CD14-positive monocyte (primary cell): ENCODE results near the gene SLC4A1. TPM values are rescaled to one million over a fixed set of nuclear protein-coding genes. Genes with fewer than 3 reads are reported as not detected.
A peak's percentile ranks its signal among the peaks of the same experiment; 100 is the strongest.

Experiments used
- DNase-seq, 3 donors: peaks; one replicate each; pipeline ENCODE4 v3.0.0-alpha.2; 2011 to 2022
- H2AFZ ChIP-seq: 2 replicates; pipeline ENCODE4 v1.6.0; 2012; ENCODE audit warnings: mild to moderate bottlenecking, low read depth, low read length, inconsistent platforms; ENCODE audit not compliant: insufficient read depth, poor library complexity, severe bottlenecking
- H3K27ac ChIP-seq, 2 donors: 1 replicate in 1 of 2; 2 replicates in 1 of 2; pipeline ENCODE4 v1.5.1; 2012 to 2013; ENCODE audit warnings: low read length in 2 of 2, control low read depth in 1 of 2, inconsistent platforms in 1 of 2, low read depth in 1 of 2, mild to moderate bottlenecking in 1 of 2
- H3K27me3 ChIP-seq, 2 donors: one replicate each; pipeline versions ENCODE4 v1.6.0 to v1.6.1; 2011 to 2013; ENCODE audit warnings: low read length in 2 of 2; ENCODE audit not compliant: control insufficient read depth in 2 of 2, insufficient read depth in 2 of 2
- H3K36me3 ChIP-seq, 2 donors: replicated peaks in 1 of 2; 1 replicate in 1 of 2; 2 replicates in 1 of 2; pipeline versions ENCODE4 v1.5.1 to v1.6.1; 2012 to 2013; ENCODE audit warnings: low read length in 2 of 2, control low read depth in 1 of 2, inconsistent platforms in 1 of 2, mild to moderate bottlenecking in 1 of 2; ENCODE audit not compliant: insufficient read depth in 2 of 2, control insufficient read depth in 1 of 2
- H3K4me1 ChIP-seq, 2 donors: 1 replicate in 1 of 2; 2 replicates in 1 of 2; pipeline versions ENCODE4 v1.5.1 to v1.6.1; 2012 to 2013; ENCODE audit warnings: low read length in 2 of 2, control low read depth in 1 of 2, inconsistent platforms in 1 of 2, mild to moderate bottlenecking in 1 of 2, moderate library complexity in 1 of 2; ENCODE audit not compliant: insufficient read depth in 2 of 2, control insufficient read depth in 1 of 2
- H3K4me2 ChIP-seq: replicated peaks from 2 replicates; pipeline ENCODE3; 2012; ENCODE audit warnings: low read length, moderate library complexity, mild to moderate bottlenecking; ENCODE audit not compliant: poor library complexity, severe bottlenecking; ENCODE audit errors: extremely low read depth
- H3K4me3 ChIP-seq, 3 experiments: fragments of 200-600 bp in 1 of 3; sonication (generic) in 1 of 3; replicated peaks in 1 of 3; 1 replicate in 2 of 3; 2 replicates in 1 of 3; pipeline ENCODE4 v1.5.1; 2011 to 2013; ENCODE audit warnings: low read length in 3 of 3, mild to moderate bottlenecking in 3 of 3, control low read depth in 2 of 3, low read depth in 2 of 3, inconsistent platforms in 1 of 3, moderate library complexity in 1 of 3
- H3K79me2 ChIP-seq: 2 replicates; pipeline ENCODE4 v1.6.0; 2012; ENCODE audit warnings: mild to moderate bottlenecking, control low read depth, inconsistent platforms, low read length, moderate library complexity; ENCODE audit not compliant: insufficient read depth
- H3K9ac ChIP-seq: 2 replicates; pipeline ENCODE4 v1.6.0; 2017; ENCODE audit warnings: low read length, mild to moderate bottlenecking; ENCODE audit not compliant: insufficient read depth, poor library complexity, severe bottlenecking
- H3K9me3 ChIP-seq, 2 donors: replicated peaks in 1 of 2; 1 replicate in 1 of 2; 2 replicates in 1 of 2; pipeline versions ENCODE4 v1.5.1 to v1.6.1; 2012 to 2013; ENCODE audit warnings: low read length in 2 of 2, control low read depth in 1 of 2; ENCODE audit not compliant: control insufficient read depth in 1 of 2, insufficient read depth in 1 of 2
- H4K20me1 ChIP-seq: 2 replicates; pipeline ENCODE4 v1.6.0; 2012; ENCODE audit warnings: mild to moderate bottlenecking, low read length, control low read depth, moderate library complexity; ENCODE audit not compliant: insufficient read depth
- H3K27ac Mint-ChIP-seq, 7 donors: one replicate each; pipeline ENCODE4 v1.8.0; 2020; ENCODE audit warnings: mild to moderate bottlenecking in 7 of 7, mixed read lengths in 7 of 7, moderate library complexity in 6 of 7, inconsistent platforms in 2 of 7
- H3K27me3 Mint-ChIP-seq, 3 donors: one replicate each; pipeline ENCODE4 v1.8.0; 2021 to 2022; ENCODE audit warnings: low read depth in 3 of 3, mild to moderate bottlenecking in 3 of 3, mixed read lengths in 3 of 3, moderate library complexity in 3 of 3, inconsistent platforms in 1 of 3
- H3K36me3 Mint-ChIP-seq, 2 donors: one replicate each; pipeline ENCODE4 v1.8.0; 2020; ENCODE audit warnings: mixed read lengths in 2 of 2, inconsistent platforms in 1 of 2, mild to moderate bottlenecking in 1 of 2
- H3K4me1 Mint-ChIP-seq: one replicate; pipeline ENCODE4 v1.8.0; 2020; ENCODE audit warnings: mild to moderate bottlenecking, mixed read lengths
- H3K4me3 Mint-ChIP-seq, 2 donors: one replicate each; pipeline ENCODE4 v1.8.0; 2020; ENCODE audit warnings: mild to moderate bottlenecking in 2 of 2, mixed read lengths in 2 of 2, moderate library complexity in 1 of 2
- H3K9me3 Mint-ChIP-seq, 7 donors: one replicate each; pipeline ENCODE4 v1.8.0; 2020 to 2022; ENCODE audit warnings: mixed read lengths in 7 of 7, mild to moderate bottlenecking in 6 of 7, moderate library complexity in 6 of 7, inconsistent platforms in 2 of 7
- WGBS: methylation state at CpG from one replicate; pipeline ENCODE4 v1.1.5; 2013; ENCODE audit warnings: missing lambda C conversion rate; ENCODE audit not compliant: insufficient coverage; 5-methylcytosine and 5-hydroxymethylcytosine counted together
- intact Hi-C, 2 donors: fragments of 100-400 bp; cut with micrococcal nuclease; formaldehyde crosslinking; loops; one replicate each; pipeline versions ENCODE4 v1.15.0 to v1.15.1; 2023
- polyA plus RNA-seq, 3 donors: library from polyadenylated mRNA; depleted of rRNA in 1 of 3; unstranded in 2 of 3; stranded (reverse) in 1 of 3; fragments of 300-500 nt in 2 of 3; fragments of >200 nt in 1 of 3; fragmentation: Illumina TruSeq in 2 of 3; gene quantifications; 1 replicate in 2 of 3; 2 replicates in 1 of 3; pipeline ENCODE4 v1.2.3, GENCODE V29; 2012 to 2021
- TF ChIP-seq, protein P1 (sequence below): fragments of 200-600 bp; IDR thresholded peaks from one replicate; pipeline ENCODE4 v1.8.0; 2022; ENCODE audit warnings: antibody characterized with exemption, mild to moderate bottlenecking

Gene SLC4A1
- polyA plus RNA-seq, 3 donors, result 0.04 TPM; not detected in 2

DNA sequence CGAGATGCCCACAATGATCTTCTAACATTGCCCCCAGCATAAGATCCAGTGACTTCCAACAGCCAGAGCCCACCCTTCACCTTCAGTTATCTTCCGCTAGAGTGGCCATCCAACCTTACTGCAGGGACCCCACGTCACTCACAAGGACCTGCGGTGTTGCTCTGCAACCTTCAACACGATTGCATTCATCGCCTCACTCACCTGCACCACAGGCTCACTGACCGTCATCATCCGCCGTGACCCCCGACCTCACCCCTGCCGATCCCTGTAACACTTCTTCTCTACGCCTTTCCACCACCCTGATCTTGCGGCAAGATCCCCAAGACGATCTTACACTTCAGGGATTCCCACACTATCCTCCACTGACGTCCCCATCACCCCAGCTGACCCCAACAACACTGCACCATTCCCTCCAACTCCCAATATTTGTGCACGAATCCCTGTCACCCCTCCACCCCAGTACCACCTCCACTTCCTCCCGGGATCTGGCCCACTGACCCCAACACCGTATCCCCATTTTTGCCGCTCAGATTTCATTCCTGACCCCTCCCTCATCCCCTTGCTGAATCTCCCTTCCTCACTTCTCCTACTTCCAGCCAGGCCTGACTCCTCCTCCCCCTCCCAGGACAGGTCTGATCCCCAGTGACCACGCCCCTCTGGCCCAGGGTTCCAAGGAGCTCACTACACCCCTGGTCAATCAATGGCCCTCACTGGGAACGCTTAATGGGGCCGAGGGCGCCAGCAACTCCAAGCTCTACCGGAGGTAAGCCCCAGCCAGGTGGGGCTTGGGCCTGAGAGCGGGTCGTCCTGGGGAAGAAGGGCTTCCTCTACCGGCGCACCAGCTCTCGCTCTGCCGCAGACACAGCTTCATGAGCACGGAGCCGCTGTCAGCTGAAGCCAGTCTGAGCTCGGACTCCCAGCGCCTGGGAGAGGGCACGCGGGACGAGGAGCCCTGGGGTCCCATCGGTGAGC, 48.1 kb upstream of the SLC4A1 start:
- Mint-ChIP-seq H3K27me3 (peaks cover 53 to 63% (median 56%) of the 10 kb centered on the region in 3 donors), H3K9me3 (peaks cover 3 to 20% (median 14%) of the 10 kb centered on the region in 7 donors), H3K4me1 (peaks cover 14% of the 10 kb centered on the region), H3K36me3 (peaks cover 26 to 33% of the 10 kb centered on the region in 2 donors), H3K27ac (peak overlapping the region in 2 of 7 donors; percentile 8 to 32), H3K4me3 (peak overlapping the region; percentile 44 to 68)
- 13% methylated on average over 37 of the region's 38 CpGs for WGBS
- intact Hi-C loops, result loop anchor here in 1 of 2 donors (5.0 kb wide), 1 partner anchor 36 kb away; no protein-coding TSS in a partner anchor
- Histone ChIP-seq H2AFZ (no peak overlapping the region), H3K9ac (no peak overlapping the region), H3K36me3 (peaks cover 15 to 19% of the 10 kb centered on the region in 2 donors), H3K4me2 (peak overlapping the region; percentile 32), H3K27me3 (peaks cover 29 to 56% of the 10 kb centered on the region in 2 donors), H3K27ac (no peak overlapping the region), H3K79me2 (no peaks in the 10 kb centered on the region), H3K4me1 (peaks cover 5 to 14% of the 10 kb centered on the region in 2 donors), H3K4me3 (no peak overlapping the region), H3K9me3 (peaks cover 4 to 19% of the 10 kb centered on the region in 2 donors), H4K20me1 (no peaks in the 10 kb centered on the region)
- no peak for DNase-seq
- TF ChIP-seq, protein P1, sequence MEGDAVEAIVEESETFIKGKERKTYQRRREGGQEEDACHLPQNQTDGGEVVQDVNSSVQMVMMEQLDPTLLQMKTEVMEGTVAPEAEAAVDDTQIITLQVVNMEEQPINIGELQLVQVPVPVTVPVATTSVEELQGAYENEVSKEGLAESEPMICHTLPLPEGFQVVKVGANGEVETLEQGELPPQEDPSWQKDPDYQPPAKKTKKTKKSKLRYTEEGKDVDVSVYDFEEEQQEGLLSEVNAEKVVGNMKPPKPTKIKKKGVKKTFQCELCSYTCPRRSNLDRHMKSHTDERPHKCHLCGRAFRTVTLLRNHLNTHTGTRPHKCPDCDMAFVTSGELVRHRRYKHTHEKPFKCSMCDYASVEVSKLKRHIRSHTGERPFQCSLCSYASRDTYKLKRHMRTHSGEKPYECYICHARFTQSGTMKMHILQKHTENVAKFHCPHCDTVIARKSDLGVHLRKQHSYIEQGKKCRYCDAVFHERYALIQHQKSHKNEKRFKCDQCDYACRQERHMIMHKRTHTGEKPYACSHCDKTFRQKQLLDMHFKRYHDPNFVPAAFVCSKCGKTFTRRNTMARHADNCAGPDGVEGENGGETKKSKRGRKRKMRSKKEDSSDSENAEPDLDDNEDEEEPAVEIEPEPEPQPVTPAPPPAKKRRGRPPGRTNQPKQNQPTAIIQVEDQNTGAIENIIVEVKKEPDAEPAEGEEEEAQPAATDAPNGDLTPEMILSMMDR, result no peak

DNA sequence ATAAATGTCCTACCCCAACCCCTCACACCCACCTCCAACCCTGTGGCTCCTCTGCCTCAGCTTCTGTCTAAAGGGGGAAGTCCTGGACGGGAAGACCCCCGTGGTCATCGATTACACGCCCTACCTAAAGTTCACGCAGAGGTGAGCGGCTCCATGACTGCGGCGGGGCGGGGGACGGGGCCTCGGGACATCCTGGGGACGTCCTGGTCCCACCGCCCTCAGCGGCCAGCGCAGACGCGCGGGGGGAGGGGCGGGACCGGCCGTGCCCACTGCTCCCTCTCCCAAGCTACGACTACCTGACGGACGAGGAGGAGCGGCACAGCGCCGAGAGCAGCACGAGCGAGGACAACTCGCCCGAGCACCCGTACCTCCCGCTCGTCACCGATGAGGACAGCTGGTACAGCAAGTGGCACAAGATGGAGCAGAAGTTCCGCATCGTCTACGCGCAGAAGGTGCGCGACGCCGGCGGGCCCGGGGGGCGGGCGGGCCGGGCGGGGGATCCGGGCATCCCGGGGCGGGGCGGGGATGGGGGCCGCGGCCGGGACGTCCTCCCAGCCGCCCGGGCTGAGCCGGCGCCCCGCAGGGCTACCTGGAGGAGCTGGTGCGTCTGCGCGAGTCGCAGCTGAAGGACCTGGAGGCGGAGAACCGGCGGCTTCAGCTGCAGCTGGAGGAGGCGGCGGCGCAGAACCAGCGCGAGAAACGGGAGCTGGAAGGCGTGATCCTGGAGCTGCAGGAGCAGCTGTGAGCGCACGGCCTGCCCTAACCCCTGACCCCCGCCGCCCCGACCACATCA, 47.1 kb upstream of the SLC4A1 start:
- peaks cover 3 to 20% (median 14%) of the 10 kb centered on the region in 7 donors for H3K9me3 Mint-ChIP-seq
- peaks cover 53 to 67% (median 63%) of the 10 kb centered on the region in 3 donors for H3K27me3 Mint-ChIP-seq
- peak overlapping the region in 1 of 7 donors; percentile 32 for H3K27ac Mint-ChIP-seq
- H3K9me3 ChIP-seq, result peaks cover 4 to 19% of the 10 kb centered on the region in 2 donors
- H3K4me1 ChIP-seq, result peaks cover 5 to 14% of the 10 kb centered on the region in 2 donors
- H3K4me3 ChIP-seq, result peak overlapping the region in 1 of 3 experiments; percentile 54
- peak overlapping the region in 1 of 2 donors; percentile 75 for H3K4me3 Mint-ChIP-seq
- TF ChIP-seq, protein P1, result no peak
- H3K36me3 Mint-ChIP-seq, result peaks cover 17 to 24% of the 10 kb centered on the region in 2 donors
- peaks cover 29 to 60% of the 10 kb centered on the region in 2 donors for H3K27me3 ChIP-seq
- intact Hi-C loops, result loop anchor here in 1 of 2 donors (5.0 kb wide), 1 partner anchor 37 kb away; no protein-coding TSS in a partner anchor
- under 1% methylated on average over 72 of the region's 81 CpGs for WGBS
- no peak overlapping the region for H3K27ac ChIP-seq
- H3K36me3 ChIP-seq, result peaks cover 7 to 9% of the 10 kb centered on the region in 2 donors
- H3K9ac ChIP-seq, result no peak overlapping the region
- H3K4me2 ChIP-seq, result peak overlapping the region; percentile 32
- peaks cover 16% of the 10 kb centered on the region for H3K4me1 Mint-ChIP-seq
- H3K79me2 ChIP-seq, result no peaks in the 10 kb centered on the region
- no peaks in the 10 kb centered on the region for H4K20me1 ChIP-seq
- peak overlapping the region; percentile 62 for H2AFZ ChIP-seq
- peak; percentile 25 to 36 (median 30) for DNase-seq
